H1 (cell line): ENCODE measurements around the gene LAMC3. TPM values are rescaled to one million over a fixed set of nuclear protein-coding genes. Genes with fewer than 3 reads are reported as not detected.

Experiments
- CTCF ChIA-PET: fragments of 300-600 bp; sonication (Branson Sonifier 250); formaldehyde crosslinking; loops from one replicate; lab custom pipeline; 2021; ENCODE audit not compliant: partially characterized antibody; lab: Charles Lee
- POLR2A ChIA-PET: fragments of 300-600 bp; sonication (Branson Sonifier 250); formaldehyde crosslinking; loops from one replicate; lab custom pipeline; 2021; ENCODE audit warnings: inconsistent platforms; ENCODE audit not compliant: partially characterized antibody; lab: Charles Lee
- DNase-seq, 2 experiments: peaks; one replicate each; pipeline versions ENCODE4 v3.0.0 to v3.0.0-alpha.2; 2010 to 2022; ENCODE audit warnings: low spot score in 2 of 2, low read depth in 1 of 2, mixed read lengths in 1 of 2
- FAIRE-seq: peaks from 2 replicates; lab custom pipeline; 2011; peaks lifted over from hg19 to GRCh38; lab: Jason Lieb, UNC
- H2AFZ ChIP-seq: 2 replicates; pipeline ENCODE4 v1.8.1; 2012; ENCODE audit warnings: low read length, inconsistent platforms
- H2AK5ac ChIP-seq: 2 replicates; pipeline ENCODE4 v1.6.1; 2013; ENCODE audit warnings: low read depth, low read length
- H2BK120ac ChIP-seq: replicated peaks from 2 replicates; pipeline ENCODE3; 2013; ENCODE audit warnings: low read depth, low read length, inconsistent platforms
- H2BK12ac ChIP-seq: 2 replicates; pipeline ENCODE4 v1.6.1; 2013; ENCODE audit warnings: low read depth, low read length
- H2BK15ac ChIP-seq: 2 replicates; pipeline ENCODE4 v1.6.1; 2013; ENCODE audit warnings: low read length
- H2BK20ac ChIP-seq: 2 replicates; pipeline ENCODE4 v1.6.1; 2013; ENCODE audit warnings: low read length
- H2BK5ac ChIP-seq: 2 replicates; pipeline ENCODE4 v1.6.1; 2013; ENCODE audit warnings: low read depth, low read length
- H3K14ac ChIP-seq: 2 replicates; pipeline ENCODE4 v1.6.1; 2013; ENCODE audit warnings: inconsistent platforms; ENCODE audit not compliant: insufficient read length
- H3K18ac ChIP-seq: 2 replicates; pipeline ENCODE4 v1.6.1; 2013; ENCODE audit warnings: low read length; ENCODE audit errors: extremely low read depth
- H3K23ac ChIP-seq: 2 replicates; pipeline ENCODE4 v1.6.1; 2013; ENCODE audit warnings: inconsistent platforms; ENCODE audit not compliant: insufficient read length
- H3K23me2 ChIP-seq: 2 replicates; pipeline ENCODE4 v1.6.1; 2013; ENCODE audit warnings: low read depth, low read length
- H3K27ac ChIP-seq: 2 replicates; pipeline ENCODE4 v1.6.1; 2011; ENCODE audit warnings: low read depth, low read length, inconsistent platforms
- H3K27me3 ChIP-seq, 4 experiments: replicated peaks in 1 of 4; 1 replicate in 1 of 4; 2 replicates in 3 of 4; pipeline versions ENCODE4 v1.6.1 to v1.8.1; 2011 to 2013; ENCODE audit warnings: low read length in 3 of 4, mild to moderate bottlenecking in 3 of 4, inconsistent platforms in 2 of 4, mixed read lengths in 2 of 4, moderate library complexity in 1 of 4; ENCODE audit not compliant: control insufficient read depth in 3 of 4, insufficient read depth in 3 of 4; ENCODE audit errors: extremely low read depth in 1 of 4
- H3K36me3 ChIP-seq, 4 experiments: 2 replicates each; pipeline versions ENCODE4 v1.6.1 to v1.8.1; 2011 to 2013; ENCODE audit warnings: mild to moderate bottlenecking in 4 of 4, low read length in 3 of 4, moderate library complexity in 2 of 4, control low read depth in 1 of 4, inconsistent platforms in 1 of 4; ENCODE audit not compliant: insufficient read depth in 4 of 4, control insufficient read depth in 2 of 4
- H3K4ac ChIP-seq: replicated peaks from 2 replicates; pipeline ENCODE3; 2013; ENCODE audit warnings: low read length, low read depth, mixed read lengths, inconsistent platforms; ENCODE audit not compliant: insufficient read length
- H3K4me1 ChIP-seq, 4 experiments: replicated peaks in 1 of 4; 1 replicate in 1 of 4; 2 replicates in 3 of 4; pipeline versions ENCODE4 v1.6.1 to v1.8.1; 2011 to 2013; ENCODE audit warnings: low read length in 3 of 4, inconsistent platforms in 2 of 4, mixed read lengths in 1 of 4; ENCODE audit not compliant: insufficient read depth in 4 of 4, control insufficient read depth in 3 of 4
- H3K4me2 ChIP-seq, 2 experiments: 2 replicates each; pipeline versions ENCODE4 v1.6.1 to v1.8.1; 2011 to 2013; ENCODE audit warnings: low read depth in 2 of 2, low read length in 2 of 2, control low read depth in 1 of 2, inconsistent platforms in 1 of 2, mild to moderate bottlenecking in 1 of 2; ENCODE audit not compliant: insufficient read depth in 1 of 2
- H3K4me3 ChIP-seq, 4 experiments: fragments of 200-600, 300-600 bp in 1 of 4; sonication (generic), shearing (Covaris generic), sonication (Bioruptor Twin) in 1 of 4; 2 replicates each; pipeline versions ENCODE4 v1.5.1 to v1.8.1; 2011 to 2016; ENCODE audit warnings: low read length in 4 of 4, low read depth in 3 of 4, control low read depth in 2 of 4, inconsistent platforms in 2 of 4, mild to moderate bottlenecking in 2 of 4, mixed read lengths in 1 of 4, moderate library complexity in 1 of 4; ENCODE audit not compliant: insufficient read depth in 2 of 4; ENCODE audit errors: extremely low read depth in 1 of 4
- H3K56ac ChIP-seq: replicated peaks from 2 replicates; pipeline ENCODE3; 2013; ENCODE audit warnings: low read depth, mild to moderate bottlenecking, mixed read lengths, low read length, inconsistent platforms; ENCODE audit not compliant: insufficient read length
- H3K79me1 ChIP-seq: 2 replicates; pipeline ENCODE4 v1.6.1; 2013; ENCODE audit warnings: low read depth, low read length, control low read depth
- H3K79me2 ChIP-seq, 2 experiments: 2 replicates each; pipeline versions ENCODE4 v1.6.1 to v1.8.1; 2012 to 2013; ENCODE audit warnings: low read length in 2 of 2, mild to moderate bottlenecking in 2 of 2, inconsistent platforms in 1 of 2; ENCODE audit not compliant: insufficient read depth in 2 of 2, control insufficient read depth in 1 of 2
- H3K9ac ChIP-seq, 4 experiments: replicated peaks in 1 of 4; 1 replicate in 1 of 4; 2 replicates in 3 of 4; pipeline versions ENCODE4 v1.6.1 to v1.8.1; 2011 to 2013; ENCODE audit warnings: low read depth in 3 of 4, low read length in 3 of 4, control low read depth in 2 of 4, mild to moderate bottlenecking in 2 of 4, moderate library complexity in 2 of 4, inconsistent platforms in 1 of 4; ENCODE audit errors: extremely low read depth in 1 of 4
- H3K9me3 ChIP-seq, 2 experiments: 2 replicates each; pipeline versions ENCODE4 v1.6.1 to v1.8.1; 2012 to 2013; ENCODE audit warnings: mild to moderate bottlenecking in 2 of 2, moderate library complexity in 2 of 2, control low read depth in 1 of 2, inconsistent platforms in 1 of 2, low read depth in 1 of 2, low read length in 1 of 2, mixed read lengths in 1 of 2; ENCODE audit not compliant: insufficient read depth in 2 of 2
- H4K20me1 ChIP-seq, 2 experiments: replicated peaks in 1 of 2; 2 replicates each; pipeline versions ENCODE3 to v1.8.1; 2011 to 2013; ENCODE audit warnings: inconsistent platforms in 2 of 2, low read length in 2 of 2, mild to moderate bottlenecking in 1 of 2; ENCODE audit not compliant: insufficient read depth in 2 of 2, control insufficient read depth in 1 of 2
- H4K5ac ChIP-seq: 2 replicates; pipeline ENCODE4 v1.6.1; 2013; ENCODE audit warnings: low read length, low read depth, mixed read lengths, inconsistent platforms; ENCODE audit not compliant: insufficient read length
- H4K8ac ChIP-seq: 2 replicates; pipeline ENCODE4 v1.8.0; 2013; ENCODE audit warnings: mild to moderate bottlenecking, moderate library complexity, low read length, inconsistent platforms; ENCODE audit not compliant: insufficient read depth; ENCODE audit errors: extremely low read depth
- H4K91ac ChIP-seq: replicated peaks from 2 replicates; pipeline ENCODE3; 2013; ENCODE audit warnings: low read length, mixed read lengths, inconsistent platforms; ENCODE audit not compliant: insufficient read length
- BRCA1 ChIP-seq: IDR thresholded peaks from 2 replicates; pipeline ENCODE4 v1.6.1; 2012; ENCODE audit warnings: low read depth, low read length, improper control_type of control experiment
- GABPA ChIP-seq: IDR thresholded peaks from 2 replicates; pipeline ENCODE4 v1.6.1; 2011; ENCODE audit warnings: mild to moderate bottlenecking, low read length, moderate library complexity, borderline replicate concordance; ENCODE audit not compliant: insufficient read depth
- HDAC2 ChIP-seq, 2 experiments: fragments of 300-600 bp in 1 of 2; sonication (generic) in 1 of 2; IDR thresholded peaks; 2 replicates each; pipeline ENCODE4 v1.6.1; 2011 to 2012; ENCODE audit warnings: low read depth in 2 of 2, low read length in 2 of 2, mild to moderate bottlenecking in 2 of 2, moderate library complexity in 2 of 2, borderline replicate concordance in 1 of 2, inconsistent platforms in 1 of 2
- PHF8 ChIP-seq: fragments of 200-600 bp; sonication (generic); conservative IDR thresholded peaks from 2 replicates; pipeline ENCODE4 v1.7.1; 2012; ENCODE audit warnings: low read depth, mild to moderate bottlenecking, inconsistent platforms, low read length, moderate library complexity
- POLR2A ChIP-seq, 2 experiments: IDR thresholded peaks; 1 replicate in 1 of 2; 2 replicates in 1 of 2; pipeline ENCODE4 v1.6.1; 2011; ENCODE audit warnings: low read depth in 2 of 2, low read length in 2 of 2, mild to moderate bottlenecking in 2 of 2; ENCODE audit errors: control extremely low read depth in 1 of 2
- POU5F1 ChIP-seq: IDR thresholded peaks from 2 replicates; pipeline ENCODE4 v1.6.1; 2011; ENCODE audit warnings: low read depth, mild to moderate bottlenecking, low read length, moderate library complexity
- SAP30 ChIP-seq: fragments of 300-600 bp; sonication (generic); IDR thresholded peaks from 2 replicates; pipeline ENCODE4 v1.7.1; 2012; ENCODE audit warnings: low read length, moderate library complexity, mild to moderate bottlenecking, inconsistent platforms; ENCODE audit not compliant: insufficient read depth, insufficient replicate concordance
- SP1 ChIP-seq: IDR thresholded peaks from 2 replicates; pipeline ENCODE4 v1.6.1; 2011; ENCODE audit warnings: low read depth, low read length
- WGBS, 2 experiments: shearing (Covaris generic) in 1 of 2; methylation state at CpG; one replicate each; pipeline versions ENCODE4 v1.1.6 to v1.1.7; 2013 to 2015; ENCODE audit warnings: low lambda C conversion rate in 2 of 2, mixed read lengths in 2 of 2, inconsistent platforms in 1 of 2, low coverage in 1 of 2, missing lambda C conversion rate in 1 of 2; ENCODE audit not compliant: insufficient replicate concordance in 2 of 2, insufficient coverage in 1 of 2, insufficient read length in 1 of 2; ENCODE audit errors: extremely low coverage in 1 of 2, missing lambda C conversion rate in 1 of 2; 5-methylcytosine and 5-hydroxymethylcytosine counted together
- polyA plus RNA-seq, 7 experiments: library from polyadenylated mRNA; depleted of rRNA in 3 of 7; stranded (reverse) in 5 of 7; unstranded in 2 of 7; fragments of >200 nt in 5 of 7; fragments of 200-250 nt in 2 of 7; gene quantifications; 1 replicate in 5 of 7; 2 replicates in 1 of 7; 4 replicates in 1 of 7; pipeline versions ENCODE4 v1.2.1 to v1.2.3, GENCODE V29; 2011 to 2013; ENCODE audit warnings: missing spikeins in 2 of 7, mixed read lengths in 2 of 7
- total RNA-seq: library from RNA; stranded (reverse); fragmentation: NEBNext Ultra II Directional; extraction: Animal tissue kit (Norgen Biotek cat#: 25700); gene quantifications from 2 replicates; pipeline ENCODE4 v1.2.1, GENCODE V29; 2021

LAMC3 gene
- total and polyA plus RNA-seq, 2 of the 8 experiments (the other 6 are each of a cell fraction or from before 2014, with no cell fraction given): 9.3 to 12.3 TPM

GRCh38 chr9:131051592-131052517 is 42.9 kb downstream of the LAMC3 start:
- Histone ChIP-seq H3K27me3 (no peaks in the 10 kb centered on the region), H3K79me2 (no peaks in the 10 kb centered on the region), H4K5ac (no peak overlapping the region), H3K23me2 (no peaks in the 10 kb centered on the region), H2BK12ac (no peak overlapping the region), H3K9me3 (no peaks in the 10 kb centered on the region; a peak in 1 of 4 replicates), H3K9ac (no peak overlapping the region), H2AFZ (no peak overlapping the region), H3K23ac (no peak overlapping the region), H3K56ac (no peak overlapping the region), H4K91ac (no peak overlapping the region), H3K14ac (no peak overlapping the region), H2AK5ac (no peak overlapping the region), H4K20me1 (peaks cover 0 to under 1% of the 10 kb centered on the region in 2 experiments), H2BK20ac (no peak overlapping the region), H3K4me2 (no peak overlapping the region), H3K79me1 (no peaks in the 10 kb centered on the region), H2BK5ac (no peak overlapping the region), H3K36me3 (no peaks in the 10 kb centered on the region), H3K27ac (no peak overlapping the region), H4K8ac (no peak overlapping the region; the same call in 1 of the 2 replicates), H2BK120ac (no peak overlapping the region), H3K4me3 (no peak overlapping the region), H3K4ac (no peak overlapping the region), H3K4me1 (no peaks in the 10 kb centered on the region), H2BK15ac (no peak overlapping the region), H3K18ac (no peak overlapping the region)
- CTCF ChIA-PET: interaction anchor here (0.6 to 6.6 kb wide), 16 partner anchors 9 to 181 kb away, joined by 3 to 156 read pairs (median 4); partner anchors contain the start of gene LAMC3
- POLR2A ChIA-PET: no interaction called here
- DNase-seq (no peak), FAIRE-seq (no peak)
- TF ChIP-seq SAP30 (no peak), POU5F1 (no peak), BRCA1 (no peak), PHF8 (no peak), HDAC2 (IDR thresholded peaks at IDR 0.05; ENCODE audit: borderline replicate concordance in 1 of 2, low read depth in 2 of 2, low read length in 2 of 2) (no peak), SP1 (no peak), POLR2A (IDR thresholded peaks at IDR 0.05; ENCODE audit: control extremely low read depth in 1 of 2, low read depth in 2 of 2, low read length in 2 of 2) (no peak), GABPA (no peak)
- 89% methylated on average over 24 of the region's 25 CpGs; no CpG with 5 or more reads in 1 of the 2 experiments for WGBS, 2 experiments
